IMR-90 (cell line): ENCODE measurements around the gene PTH1R. TPM values are rescaled to one million over a fixed set of nuclear protein-coding genes. Genes with fewer than 3 reads are reported as not detected.

Experiments used
- CHD1 ChIP-seq: IDR thresholded peaks from 2 replicates; pipeline ENCODE4 v1.6.1; 2012; ENCODE audit warnings: low read depth, low read length, improper control_type of control experiment
- ELK1 ChIP-seq: fragments of 150-350 bp; IDR thresholded peaks from 2 replicates; pipeline ENCODE4 v1.6.1; 2016; ENCODE audit warnings: low read depth, mild to moderate bottlenecking, low read length, moderate library complexity, borderline replicate concordance
- NFE2L2 ChIP-seq: fragments of 150-350 bp; IDR thresholded peaks from 2 replicates; pipeline ENCODE4 v1.6.1; 2016; ENCODE audit warnings: low read depth, mild to moderate bottlenecking, low read length
- POLR2A ChIP-seq: IDR thresholded peaks from 2 replicates; pipeline ENCODE4 v1.6.1; 2012; ENCODE audit warnings: mild to moderate bottlenecking, low read depth, low read length
- polyA plus RNA-seq, 3 experiments: library from polyadenylated mRNA; depleted of rRNA; stranded (reverse); fragments of >200 nt; gene quantifications; 2 replicates each; pipeline ENCODE4 v1.2.3, GENCODE V29; 2012; ENCODE audit warnings: low replicate concordance in 1 of 3
- total RNA-seq: library from RNA; depleted of rRNA; stranded (reverse); fragments of >200 nt; gene quantifications from 2 replicates; pipeline ENCODE4 v1.2.3, GENCODE V29; 2012

Gene PTH1R
- total and polyA plus RNA-seq, 2 of the 4 experiments (the other 2 are of a cell fraction) = 0.15 to 0.18 TPM

- TF ChIP-seq ELK1 = no peak
- no peak for TF ChIP-seq NFE2L2
- TF ChIP-seq CHD1 = no peak
- no peak for TF ChIP-seq POLR2A
These were observed 26.1 kb downstream of the PTH1R start (continued) for GRCh38 chr3:46903341-46904302.
